ENCODE data around the gene SSRP1.

- TF ChIP-seq CTCF (conservative IDR thresholded peaks at IDR 0.05 in 1 of 2, IDR thresholded peaks at IDR 0.05 in 1 of 2; ENCODE audit: low read depth in 1 of 2, low read length in 2 of 2) (no peak), EZH2 (IDR thresholded peaks at IDR 0.05; ENCODE audit: low read length, missing control alignments) (no peak)
Measured at GRCh38 chr11:57339328-57339727, 3.6 kb upstream of the SSRP1 start.
